GM19035 (cell line): ENCODE measurements around the gene ULBP2.

Source experiments
- ATAC-seq: cut with Tn5 transposase; IDR thresholded peaks from one replicate; pipeline ENCODE4 v1.9.1; 2021; ENCODE audit not compliant: unreplicated experiment

ULBP2 gene

DNA sequence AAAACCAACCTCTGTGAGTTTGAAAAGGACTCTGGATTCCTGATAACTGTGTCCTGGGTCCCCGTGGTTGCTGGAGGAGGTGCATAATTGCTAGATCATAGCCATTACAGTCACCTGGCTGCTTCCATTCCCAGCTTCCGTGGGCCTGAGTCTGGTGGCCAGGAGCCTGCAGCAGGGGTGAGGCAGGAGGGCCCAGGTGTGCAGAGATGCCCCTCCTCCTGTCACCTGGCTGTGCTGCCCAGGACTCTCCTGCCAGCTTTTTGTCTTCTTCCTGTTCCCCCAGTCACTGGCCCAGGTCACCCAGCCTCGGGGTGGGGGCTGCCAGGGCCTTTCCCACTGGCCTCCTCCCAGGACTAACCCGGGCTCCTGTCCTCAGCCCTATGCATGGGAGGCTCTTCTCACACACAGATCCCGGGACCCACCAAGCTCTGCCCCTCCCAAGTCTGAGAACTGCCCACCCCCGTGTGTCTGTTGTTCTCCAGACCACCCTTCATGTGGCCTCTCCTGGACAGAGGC is 53.5 kb downstream of the ULBP2 start:
- ATAC-seq, result no peak

DNA sequence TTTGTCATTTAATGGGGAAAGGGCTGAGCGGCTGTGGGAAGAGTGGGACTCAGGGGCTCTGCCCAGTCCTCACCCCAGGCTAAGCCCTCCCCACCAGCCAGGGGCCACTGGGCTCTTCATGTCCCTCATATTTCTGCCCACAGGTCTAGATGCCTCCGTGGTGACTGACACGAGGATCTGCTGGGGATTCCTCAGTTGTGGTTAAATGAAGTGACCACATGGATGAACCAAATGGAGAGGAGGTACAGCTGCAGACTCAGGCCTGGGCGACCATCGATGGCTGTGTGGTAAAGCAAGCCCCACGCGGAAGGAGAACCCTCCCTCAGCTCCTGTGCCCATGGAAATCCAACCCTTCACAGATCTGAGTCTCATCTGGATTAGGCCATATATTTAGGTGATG is 54.2 kb downstream of the ULBP2 start:
- no peak for ATAC-seq
